HT-29 (cell line): ENCODE data around the gene RNU1-3. TPM values are rescaled to one million over a fixed set of nuclear protein-coding genes. Genes with fewer than 3 reads are reported as not detected.
"Not testable (repeated sequence)": the region's sequence is repeated elsewhere in the genome, so short reads cannot be mapped to it uniquely, and the experiment has no call there.

ENCODE experiments used
- DNase-seq: peaks from one replicate; pipeline ENCODE4 v3.0.0-alpha.2; 2015; ENCODE audit warnings: low spot score
- total RNA-seq: library from RNA; depleted of rRNA; stranded (reverse); fragments of >200 nt; shearing (Covaris generic); gene quantifications from 2 replicates; pipeline ENCODE4 v1.2.3, GENCODE V29; 2014

The RNU1-3 gene
- total RNA-seq, 1 experiment from 2014 or later = under 0.01 TPM

DNA sequence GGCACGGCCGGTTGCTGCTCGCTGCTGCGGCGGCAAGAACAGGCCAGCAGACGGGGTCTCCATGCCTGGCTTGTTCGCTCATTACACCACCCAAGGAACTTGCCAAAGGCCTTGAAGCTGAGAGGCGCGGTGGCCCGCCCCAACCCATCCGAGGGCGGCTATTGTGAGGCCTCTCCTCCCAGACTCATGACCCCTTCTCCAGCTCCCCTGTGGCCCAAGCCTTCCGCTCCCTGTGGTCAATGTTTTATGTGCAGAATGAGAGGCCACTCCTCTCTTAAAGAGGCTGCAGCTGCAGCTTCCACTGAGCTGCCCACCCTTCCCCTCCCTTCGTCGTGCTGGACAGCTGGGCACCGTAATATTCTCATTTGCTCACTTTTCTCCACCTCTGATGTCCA is 27.6 kb upstream of the RNU1-3 start:
- DNase-seq = not testable (repeated sequence)

DNA sequence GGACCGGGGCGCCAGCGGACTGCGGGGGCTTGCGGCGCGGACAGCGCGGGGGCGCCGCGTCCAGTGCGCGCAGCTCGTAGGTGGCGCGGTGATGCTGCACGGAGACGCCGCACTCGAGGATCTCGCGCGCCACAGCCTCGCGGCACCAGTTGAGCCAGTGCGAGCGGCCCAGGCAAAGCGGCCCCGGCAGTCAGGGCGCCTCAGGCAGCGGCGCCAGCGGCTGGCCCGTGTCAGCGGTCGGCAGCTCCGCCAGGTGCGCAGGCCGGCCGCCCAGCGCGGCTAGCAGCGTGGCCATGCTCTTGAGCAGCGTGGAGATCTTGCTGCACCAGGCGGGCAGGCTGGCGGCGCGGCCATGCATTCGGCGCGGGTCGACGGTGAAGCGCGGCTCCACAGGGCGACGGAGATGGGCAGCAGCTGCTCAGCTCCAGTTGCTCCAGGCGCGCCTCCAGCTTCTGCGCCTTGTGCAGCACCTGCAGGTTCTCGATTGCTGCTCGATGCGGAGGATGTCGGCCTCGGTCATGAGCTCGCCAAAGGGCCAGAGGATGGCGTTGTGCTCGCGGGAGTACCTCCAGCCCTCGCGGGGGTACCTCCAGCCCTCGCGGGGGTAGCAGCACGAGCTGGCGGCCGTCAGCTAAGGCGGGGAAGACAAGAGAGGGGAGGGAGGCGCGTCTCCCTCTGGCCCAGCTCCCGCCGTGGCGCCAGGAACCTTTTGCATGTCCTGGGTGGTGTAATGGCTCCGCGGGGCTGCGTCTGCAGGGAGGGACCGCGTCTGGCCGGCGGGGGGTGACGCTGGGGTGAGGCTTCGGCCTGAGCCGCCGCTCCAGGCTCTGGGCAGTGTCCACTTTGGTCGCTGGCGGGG is 26.9 kb upstream of the RNU1-3 start:
- not testable (repeated sequence) for DNase-seq

DNA sequence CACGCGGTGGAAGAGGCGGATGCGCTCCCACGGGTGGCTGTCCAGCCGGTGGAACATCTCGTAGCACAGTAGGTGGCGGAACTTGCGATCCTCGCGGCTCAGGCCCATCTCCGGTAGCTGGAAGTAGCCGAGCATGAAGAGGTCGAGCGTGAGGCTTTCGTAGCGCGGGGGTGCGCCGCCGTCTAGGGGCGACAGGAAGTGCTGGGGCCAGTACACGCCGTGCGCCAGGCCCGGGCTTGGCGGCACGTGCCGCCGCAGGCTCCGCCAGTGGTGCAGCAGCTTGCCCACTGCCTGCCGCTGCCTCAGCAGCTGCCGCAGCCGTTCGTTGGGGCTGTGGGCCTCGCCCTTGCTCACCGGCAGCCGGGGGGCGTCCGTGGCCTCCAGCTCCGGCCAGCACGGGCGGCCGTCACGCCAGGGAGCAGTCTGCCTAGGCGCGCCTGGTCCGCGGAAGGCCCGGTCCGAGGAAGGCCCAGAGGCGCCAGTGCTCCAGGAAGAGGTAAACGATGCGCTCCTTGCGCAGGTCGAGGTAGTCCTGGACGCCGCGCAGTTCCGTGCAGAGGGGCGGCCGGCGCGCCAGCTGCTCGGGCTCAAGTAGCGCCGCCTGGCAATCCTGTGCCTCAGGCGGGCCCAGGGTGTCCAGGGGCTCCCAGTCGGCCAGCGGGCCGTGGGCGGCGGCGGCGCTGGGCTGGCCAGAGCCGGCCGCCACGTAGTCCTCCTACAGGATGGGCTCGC is 26.1 kb upstream of the RNU1-3 start:
- DNase-seq = not testable (repeated sequence)

DNA sequence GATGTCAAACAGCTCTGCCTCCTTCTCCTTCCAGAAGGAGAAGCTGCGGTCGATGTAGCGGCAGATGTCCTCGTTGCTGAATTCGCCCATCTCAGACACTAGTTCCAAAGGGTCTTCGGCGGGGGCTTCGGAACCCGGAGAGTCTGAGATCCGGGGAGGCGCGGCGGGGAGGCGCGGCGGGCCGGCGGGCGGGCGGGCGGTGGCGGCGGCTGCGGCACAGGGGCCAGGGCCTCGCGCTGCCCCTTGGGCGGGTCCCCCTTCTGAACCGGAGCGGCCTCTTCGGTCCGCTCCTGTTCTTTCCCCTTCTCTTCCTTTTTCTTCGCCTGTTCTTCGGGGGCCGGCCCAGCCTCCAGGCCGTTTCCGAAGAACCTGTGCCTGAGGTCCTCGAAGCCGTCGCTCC is 25.5 kb upstream of the RNU1-3 start:
- DNase-seq = not testable (repeated sequence)

DNA sequence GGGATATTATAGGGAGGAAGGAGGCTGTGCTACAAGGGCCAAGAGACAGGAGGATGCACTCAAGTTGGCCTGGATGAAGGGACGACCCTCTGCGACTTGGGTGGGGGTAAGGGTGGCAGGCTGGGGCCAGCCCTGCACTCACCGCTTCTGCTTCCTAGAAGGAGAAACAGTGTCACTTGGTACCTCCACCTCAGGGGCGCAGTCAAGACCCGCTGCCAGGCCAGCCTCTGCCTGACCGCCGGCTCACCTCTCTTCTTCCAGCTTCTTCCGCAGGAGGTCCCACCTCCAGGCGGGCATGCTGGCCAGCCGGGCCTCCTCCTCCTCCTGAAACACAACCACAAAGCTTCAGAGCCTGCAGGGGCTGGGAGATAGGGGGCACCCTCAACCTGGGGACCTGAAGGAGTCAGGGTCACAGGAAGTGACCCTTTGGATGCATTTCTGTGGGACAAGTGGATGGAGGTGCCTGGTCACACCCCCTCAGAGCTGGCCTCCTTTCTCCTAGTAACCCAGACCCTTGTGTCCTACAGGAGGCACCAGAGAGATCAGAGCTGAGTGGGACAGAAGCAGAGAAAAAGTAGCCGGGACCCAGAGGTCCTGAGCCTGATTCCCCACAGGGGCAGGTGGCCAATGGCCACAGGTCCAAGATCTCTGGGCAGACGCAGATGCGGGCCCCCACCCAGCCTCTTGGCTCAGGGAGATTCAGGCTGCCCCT is 24.4 kb upstream of the RNU1-3 start:
- DNase-seq = not testable (repeated sequence)

DNA sequence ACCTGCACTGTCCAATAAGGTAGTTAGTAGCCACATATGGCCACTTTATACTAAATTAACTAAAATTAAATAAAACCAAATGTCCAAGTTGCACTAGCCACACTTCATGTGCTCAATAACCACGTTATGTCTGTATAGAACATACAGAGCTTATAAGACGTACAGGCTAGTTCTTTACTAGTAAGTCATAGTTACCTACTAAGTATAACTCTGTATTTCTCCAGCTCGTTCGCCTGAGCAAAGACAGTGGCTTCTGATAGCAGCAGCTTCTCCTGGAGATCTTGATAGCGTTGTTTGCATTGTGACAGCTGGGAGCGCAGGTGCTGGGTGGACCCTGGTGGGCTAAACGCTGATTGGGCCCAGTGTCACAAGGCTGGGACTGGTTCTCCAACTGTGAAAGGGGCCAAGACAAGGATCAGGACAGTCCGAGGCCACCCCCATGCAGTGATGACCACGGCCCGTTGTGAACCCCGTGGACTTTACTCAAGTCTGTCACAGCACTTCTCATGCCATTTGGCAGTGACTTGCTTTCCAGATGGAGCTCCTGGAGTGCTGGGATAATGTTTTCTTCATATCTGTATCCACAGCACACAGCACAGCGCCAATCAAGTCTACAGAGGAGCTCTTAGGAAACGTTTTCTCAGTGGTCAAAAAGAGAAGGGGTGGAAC is 20.5 kb upstream of the RNU1-3 start:
- not testable (repeated sequence) for DNase-seq

DNA sequence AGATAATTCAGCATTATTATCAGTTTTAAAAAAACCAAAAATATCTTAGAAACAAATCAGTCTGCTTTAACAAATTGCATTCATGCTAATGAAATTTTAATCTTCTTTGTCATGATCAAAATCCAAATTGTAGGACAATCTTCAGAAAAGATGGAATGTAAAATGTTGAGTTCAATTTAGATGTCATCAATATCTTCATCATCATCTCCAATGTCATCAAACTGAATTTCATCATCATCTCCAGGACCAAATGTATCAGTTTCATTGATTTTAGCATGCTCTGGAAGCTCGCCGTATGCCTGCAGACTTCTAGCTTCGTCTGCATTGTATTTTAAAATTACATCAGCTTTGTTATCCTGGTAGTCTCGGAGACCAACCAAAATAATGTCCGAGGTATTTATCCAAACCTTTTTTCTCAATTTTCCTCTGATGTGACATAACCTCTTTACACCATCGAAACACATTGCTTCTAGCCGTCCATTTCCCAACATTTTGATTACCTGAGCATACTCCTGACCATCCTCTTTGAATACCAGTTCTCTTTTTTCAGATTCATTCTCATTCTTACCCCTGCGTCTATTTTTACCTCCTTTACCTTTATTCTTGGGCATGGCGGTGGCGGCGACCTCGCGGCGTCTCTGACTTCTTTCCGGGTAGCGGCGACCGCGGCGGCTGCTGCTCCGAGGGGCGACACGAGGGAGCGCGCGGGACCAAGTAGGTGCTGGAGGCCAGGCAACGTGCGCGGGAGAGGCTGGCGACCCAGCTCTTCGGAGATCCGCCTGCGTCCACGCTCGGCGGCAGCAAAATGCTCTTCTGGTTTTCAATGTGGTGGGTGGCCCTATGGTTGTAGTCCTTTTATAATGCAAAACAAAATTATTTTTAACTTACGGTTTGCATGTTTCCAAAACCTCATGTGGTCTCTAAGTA is 19.0 kb upstream of the RNU1-3 start:
- DNase-seq = not testable (repeated sequence)

DNA sequence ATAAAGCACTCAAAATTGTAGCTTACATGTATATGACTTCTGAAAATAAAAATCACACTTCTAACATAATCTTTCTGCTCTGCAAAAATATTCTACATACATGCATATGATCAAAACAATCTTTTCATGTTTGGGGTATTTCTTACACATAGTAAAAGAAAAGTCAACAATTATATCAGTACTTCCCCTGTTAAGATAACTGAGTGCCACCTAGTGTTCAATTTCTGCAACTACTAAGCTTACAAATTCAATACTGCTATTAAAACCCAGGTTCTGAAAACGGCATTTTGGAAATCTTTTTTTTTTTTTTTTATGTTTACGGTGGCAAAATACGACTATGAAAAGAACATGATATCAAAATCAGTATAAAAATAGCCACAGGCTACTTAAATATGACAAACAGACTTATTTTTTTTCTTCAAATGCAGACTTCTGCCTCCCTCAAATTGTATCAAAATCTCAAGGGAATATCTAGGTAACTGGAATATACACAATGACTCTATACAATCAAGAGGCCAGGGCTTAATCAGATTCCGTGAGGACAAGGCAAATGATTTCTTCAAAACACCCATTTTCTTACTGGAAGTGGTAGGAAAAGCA is 18.1 kb upstream of the RNU1-3 start:
- not testable (repeated sequence) for DNase-seq

DNA sequence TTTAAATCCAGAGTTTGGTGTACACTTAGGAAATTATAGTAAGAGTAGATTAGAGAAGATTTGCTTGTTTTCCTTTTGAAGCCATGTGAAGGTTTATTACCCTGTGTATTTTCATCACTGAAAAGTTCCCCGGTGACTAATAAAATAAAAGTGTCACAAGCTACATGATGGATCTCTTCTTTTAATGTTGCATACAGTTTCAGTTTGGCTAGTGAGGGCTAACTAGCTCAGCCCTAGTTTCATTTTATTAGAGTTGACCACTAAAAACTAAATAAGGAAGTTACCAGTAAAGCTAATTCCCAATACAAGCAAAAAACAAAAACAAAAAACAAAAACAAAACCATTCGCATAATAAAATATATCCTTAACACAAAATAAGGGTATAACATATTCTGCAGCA is 17.4 kb upstream of the RNU1-3 start:
- peak; percentile 2 for DNase-seq

DNA sequence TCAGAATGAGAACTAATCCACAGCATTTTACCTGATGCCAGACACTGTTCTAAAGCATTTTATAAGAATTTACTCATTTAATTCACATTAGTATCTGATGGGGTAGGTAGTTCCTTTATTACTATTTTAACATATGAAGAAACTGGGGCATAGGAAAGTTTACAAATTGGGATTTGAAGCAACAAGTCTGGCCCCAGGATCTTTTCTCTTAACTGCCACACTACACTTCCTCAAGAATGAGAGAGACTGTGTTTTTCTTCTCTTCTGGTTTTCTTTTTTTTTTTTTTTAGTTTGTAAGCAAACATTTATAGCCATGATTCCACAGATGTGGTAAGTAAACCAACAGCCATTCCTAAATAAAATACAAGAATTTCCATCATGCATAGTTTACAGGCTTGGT is 16.1 kb upstream of the RNU1-3 start:
- DNase-seq = not testable (repeated sequence)

DNA sequence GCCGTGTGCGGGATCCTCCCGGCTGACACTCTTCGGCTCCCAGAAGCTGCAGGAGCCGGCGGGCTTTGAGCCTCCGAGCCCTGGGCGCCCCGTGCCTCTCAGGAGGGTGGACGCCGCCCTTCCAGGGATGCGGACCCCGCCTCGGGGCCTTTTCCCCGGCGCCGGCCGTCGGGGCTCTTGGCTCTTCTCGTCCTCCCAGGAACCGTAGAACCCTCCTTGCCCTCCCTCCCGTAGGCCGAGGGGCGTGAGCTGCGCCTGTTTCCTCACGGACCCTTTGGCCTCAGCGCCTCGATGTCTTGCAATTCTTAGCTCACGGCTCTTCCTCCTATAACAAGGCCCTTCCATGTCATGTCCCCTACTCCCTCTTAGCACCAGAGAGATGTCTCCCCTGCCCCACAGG is 13.6 kb upstream of the RNU1-3 start:
- DNase-seq = not testable (repeated sequence)

DNA sequence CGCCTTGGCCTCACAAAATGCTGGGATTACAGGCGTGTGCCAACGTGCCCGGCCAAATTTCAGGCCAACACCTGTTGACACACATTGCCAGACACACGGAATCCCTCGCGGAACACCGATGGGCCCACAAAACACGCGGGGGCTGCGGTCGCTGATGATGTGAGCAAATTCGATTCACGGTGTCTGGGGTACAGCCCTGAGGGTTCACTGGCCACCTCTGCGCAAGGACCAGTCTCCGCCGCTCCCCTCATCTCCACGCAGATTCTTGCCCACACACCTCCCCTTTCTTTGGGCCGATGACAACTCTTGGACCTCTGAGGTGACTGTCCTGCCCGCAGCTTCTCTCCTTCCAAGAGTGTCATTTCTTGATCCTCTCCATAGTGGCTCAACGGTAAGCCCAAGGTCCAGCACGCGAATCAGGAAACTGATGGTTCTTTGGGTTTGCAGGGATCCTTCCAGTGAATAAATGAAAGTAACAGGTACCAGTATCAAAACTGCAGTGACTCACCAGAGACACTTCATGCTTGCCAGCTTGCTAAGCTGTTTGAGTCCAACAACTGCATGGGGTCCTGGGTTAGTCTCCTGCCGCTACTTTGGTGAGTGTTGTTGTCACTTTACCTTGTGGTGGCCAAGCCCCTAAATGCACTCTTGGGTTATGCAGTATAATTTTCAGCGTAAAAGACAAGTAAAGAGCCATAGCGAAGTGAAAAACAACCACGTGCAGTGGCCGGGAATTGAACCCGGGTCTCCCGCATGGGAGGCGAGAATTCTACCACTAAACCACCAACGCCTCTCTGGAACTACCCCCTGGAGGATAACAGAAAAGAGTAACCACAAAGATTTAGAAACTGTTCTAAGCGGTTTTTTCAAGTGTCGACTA is 11.0 kb upstream of the RNU1-3 start:
- DNase-seq = peak; percentile 92

DNA sequence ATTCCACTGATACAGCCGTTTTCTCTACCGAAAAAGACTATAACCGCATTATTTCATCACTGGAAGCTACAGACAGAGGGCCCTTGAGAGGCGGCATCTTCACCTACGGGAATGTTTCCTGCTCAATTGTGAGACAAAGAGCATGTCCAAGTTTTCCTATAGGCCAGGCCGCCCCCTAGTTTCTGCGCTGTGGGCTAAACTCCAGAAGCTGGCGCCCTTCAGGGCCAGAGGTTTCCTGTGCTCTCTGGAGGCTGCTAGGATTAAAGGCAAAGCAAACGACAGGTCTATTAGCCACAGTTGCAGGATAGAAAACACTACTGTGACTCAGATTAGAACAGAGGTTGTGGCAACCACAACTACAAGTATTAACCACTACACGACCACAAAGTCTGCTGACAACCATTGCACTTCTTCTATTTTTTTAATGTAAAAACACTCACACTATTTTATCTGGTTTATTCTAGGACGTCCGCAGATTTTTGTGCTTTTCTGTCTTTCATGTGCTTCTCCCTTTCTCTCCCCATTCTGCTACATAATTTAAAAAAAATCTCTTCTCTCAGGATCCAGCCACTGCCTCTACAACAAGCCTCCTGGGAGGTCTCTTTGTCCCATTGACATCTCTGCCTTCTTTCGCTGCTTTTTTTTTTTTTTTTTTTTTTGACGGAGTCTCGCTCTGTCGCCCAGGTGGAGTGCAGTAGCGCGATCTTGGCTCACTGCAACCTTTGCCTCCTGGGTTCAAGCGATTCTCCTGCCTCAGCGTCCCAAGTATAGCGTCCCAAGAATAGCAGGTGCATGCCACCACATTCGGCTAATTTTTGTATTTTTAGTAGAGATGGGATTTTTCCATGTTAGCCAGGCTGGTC is 10.1 kb upstream of the RNU1-3 start:
- DNase-seq = peak; percentile 12

DNA sequence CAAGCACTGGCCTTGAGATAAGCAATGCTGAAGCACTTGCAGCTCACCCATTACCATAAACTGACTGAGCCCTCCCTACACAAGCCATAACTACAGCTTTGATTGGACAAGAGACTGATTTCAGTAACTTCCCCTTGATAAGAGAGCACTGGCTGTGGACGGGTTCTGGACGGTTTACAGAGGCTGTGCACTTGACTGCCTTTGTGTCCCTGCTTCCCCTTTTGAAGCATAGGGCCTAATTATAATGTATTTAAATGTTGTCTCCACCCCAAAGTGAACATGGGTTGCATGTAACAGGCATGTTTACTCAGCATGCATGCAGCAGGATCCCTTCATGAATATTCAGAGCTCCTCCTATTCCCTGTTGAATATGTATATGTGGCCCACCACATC is 8.4 kb upstream of the RNU1-3 start:
- not testable (repeated sequence) for DNase-seq

DNA sequence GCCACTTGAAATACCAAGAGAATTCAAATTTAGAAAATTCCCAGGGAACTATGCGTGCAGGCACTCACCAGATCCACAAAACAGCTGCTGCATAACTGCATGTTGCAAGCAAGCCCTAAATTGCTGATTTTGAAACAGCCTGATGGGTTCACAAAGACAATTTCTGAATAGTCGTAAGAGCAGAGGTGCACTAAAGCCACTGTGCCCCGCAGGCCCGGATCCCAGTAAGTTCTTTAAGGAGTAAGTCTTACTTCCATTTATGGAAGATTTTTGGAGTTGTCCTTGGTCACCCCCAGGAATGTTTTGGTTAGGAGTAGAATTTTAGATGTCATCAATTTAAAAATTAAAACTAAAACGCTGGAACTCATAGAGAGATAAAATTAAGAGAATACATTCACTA is 7.2 kb upstream of the RNU1-3 start:
- not testable (repeated sequence) for DNase-seq

DNA sequence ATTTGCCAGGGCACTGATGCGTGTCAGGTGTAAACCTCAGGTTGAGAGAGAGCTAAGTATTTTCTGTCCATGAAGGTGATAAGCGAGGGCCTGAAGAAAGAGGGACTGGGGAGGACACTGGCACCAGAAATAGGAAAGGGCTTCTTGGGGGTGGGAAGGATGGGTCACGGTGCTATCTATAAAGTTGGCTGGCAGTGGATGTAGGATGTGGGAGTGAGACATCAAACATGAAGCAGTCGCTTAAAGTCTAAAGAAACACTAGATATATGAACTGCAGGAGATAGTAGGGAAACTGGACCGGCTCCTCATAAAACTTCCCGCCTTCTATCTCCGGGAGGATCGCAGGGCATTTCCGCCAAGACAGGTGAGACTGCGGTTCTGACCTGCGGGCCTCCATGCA is 912 bp downstream of the RNU1-3 start:
- DNase-seq = not testable (repeated sequence)

DNA sequence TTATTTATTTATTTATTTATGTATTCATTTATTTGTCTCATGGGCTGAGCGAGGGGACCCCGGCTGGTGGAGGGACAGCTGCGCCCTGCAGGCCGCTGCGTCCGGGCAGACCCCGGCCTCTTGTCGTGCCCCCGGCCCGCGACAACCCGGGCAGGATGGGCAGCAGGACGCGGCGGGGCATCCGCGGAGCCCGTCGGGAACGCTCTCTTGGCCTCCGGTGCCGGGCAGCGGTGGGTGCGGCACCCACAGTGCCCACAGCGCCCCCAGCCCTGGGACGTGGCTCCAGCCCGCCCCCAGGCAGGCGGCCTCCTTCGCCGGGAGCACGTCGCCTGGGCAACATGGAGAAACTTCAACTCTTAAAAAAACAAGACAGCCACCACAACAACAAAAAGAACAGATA is 8.5 kb downstream of the RNU1-3 start:
- not testable (repeated sequence) for DNase-seq
